Neural progenitor cell (in vitro differentiated cells): ENCODE data around the gene RAD51AP2. TPM values are rescaled to one million over a fixed set of nuclear protein-coding genes. Genes with fewer than 3 reads are reported as not detected.

Source experiments
- DNase-seq: peaks from one replicate; pipeline ENCODE4 v3.0.0-alpha.2; 2016; ENCODE audit warnings: low spot score
- H2AFZ ChIP-seq: fragments of 200-600 bp; sonication (generic); replicated peaks from 2 replicates; pipeline ENCODE4 v1.6.1; 2016; ENCODE audit warnings: antibody characterized with exemption
- H3F3A ChIP-seq: fragments of 200-600 bp; sonication (generic); 2 replicates; pipeline ENCODE4 v1.6.1; 2016; ENCODE audit warnings: antibody characterized with exemption, low read depth
- H3K27ac ChIP-seq: fragments of 200-600 bp; sonication (generic); 2 replicates; pipeline ENCODE4 v1.5.1; 2016; ENCODE audit warnings: mild to moderate bottlenecking
- H3K27me3 ChIP-seq: fragments of 200-600 bp; sonication (generic); 2 replicates; pipeline ENCODE4 v1.6.1; 2016; ENCODE audit warnings: mild to moderate bottlenecking, moderate library complexity
- H3K36me3 ChIP-seq: fragments of 200-600 bp; sonication (generic); 2 replicates; pipeline ENCODE4 v1.5.1; 2016
- H3K4me1 ChIP-seq: fragments of 200-600 bp; sonication (generic); 2 replicates; pipeline ENCODE4 v1.6.1; 2016; ENCODE audit warnings: mixed run types
- H3K4me2 ChIP-seq: fragments of 200-600 bp; sonication (generic); 2 replicates; pipeline ENCODE4 v1.6.1; 2016
- H3K4me3 ChIP-seq: fragments of 200-600 bp; sonication (generic); 2 replicates; pipeline ENCODE4 v1.5.1; 2016
- H3K79me2 ChIP-seq: fragments of 200-600 bp; sonication (generic); 2 replicates; pipeline ENCODE4 v1.6.1; 2016; ENCODE audit warnings: low read depth
- H3K9ac ChIP-seq: fragments of 200-600 bp; sonication (generic); 2 replicates; pipeline ENCODE4 v1.6.1; 2016
- H3K9me3 ChIP-seq: fragments of 200-600 bp; sonication (generic); 2 replicates; pipeline ENCODE4 v1.5.1; 2016; ENCODE audit warnings: low read depth
- H4K20me1 ChIP-seq: fragments of 200-600 bp; sonication (generic); 2 replicates; pipeline ENCODE4 v1.6.1; 2016; ENCODE audit warnings: low read depth
- H3K27ac Mint-ChIP-seq: 3 replicates; pipeline ENCODE4 v1.8.0; 2021; ENCODE audit warnings: mixed read lengths
- H3K27me3 Mint-ChIP-seq: 2 replicates; pipeline ENCODE4 v1.8.0; 2022; ENCODE audit warnings: low read depth, mild to moderate bottlenecking, inconsistent platforms, moderate library complexity, mixed read lengths; ENCODE audit not compliant: insufficient read depth
- H3K36me3 Mint-ChIP-seq: 3 replicates; pipeline ENCODE4 v1.8.0; 2021; ENCODE audit warnings: mixed read lengths
- H3K4me1 Mint-ChIP-seq: 3 replicates; pipeline ENCODE4 v1.8.0; 2021; ENCODE audit warnings: mixed read lengths
- H3K4me3 Mint-ChIP-seq: 3 replicates; pipeline ENCODE4 v1.8.0; 2021; ENCODE audit warnings: mild to moderate bottlenecking, moderate library complexity, mixed read lengths
- H3K9me3 Mint-ChIP-seq: 3 replicates; pipeline ENCODE4 v1.8.0; 2020; ENCODE audit warnings: mixed read lengths
- CTCF ChIP-seq: fragments of 200-600 bp; sonication (generic); IDR thresholded peaks from 2 replicates; pipeline ENCODE4 v1.5.1; 2017; ENCODE audit warnings: antibody characterized with exemption, mild to moderate bottlenecking
- EZH2 ChIP-seq: fragments of 200-600 bp; sonication (generic); IDR thresholded peaks from 2 replicates; pipeline ENCODE4 v1.6.1; 2017; ENCODE audit warnings: antibody characterized with exemption, mild to moderate bottlenecking, moderate library complexity
- EZH2phosphoT487 ChIP-seq: fragments of 200-600 bp; sonication (generic); IDR thresholded peaks from 2 replicates; pipeline ENCODE4 v1.6.1; 2017; ENCODE audit warnings: antibody characterized with exemption
- total RNA-seq: library from RNA; depleted of rRNA; stranded (reverse); fragments of >200 nt; gene quantifications from 2 replicates; pipeline ENCODE4 v1.2.3, GENCODE V29; 2015; ENCODE audit warnings: low replicate concordance

Gene RAD51AP2
- total RNA-seq, 1 donor from 2014 or later = 1.2 TPM

GRCh38 chr2:17470855-17471641 is 47.2 kb downstream of the RAD51AP2 start:
- H3K4me2 ChIP-seq = no peak overlapping the region
- H3K4me1 ChIP-seq = peaks cover 7% of the 10 kb centered on the region
- H3K27me3 ChIP-seq = no peaks in the 10 kb centered on the region
- H3K36me3 Mint-ChIP-seq = no peaks in the 10 kb centered on the region
- TF ChIP-seq EZH2 (no peak), CTCF (peak; percentile 71), EZH2phosphoT487 (no peak)
- no peaks in the 10 kb centered on the region for H4K20me1 ChIP-seq
- H3K9me3 Mint-ChIP-seq = peaks cover 21% of the 10 kb centered on the region
- no peaks in the 10 kb centered on the region for H3F3A ChIP-seq
- H3K4me3 Mint-ChIP-seq = no peak overlapping the region
- H3K4me3 ChIP-seq = no peak overlapping the region
- peaks cover 3% of the 10 kb centered on the region for H3K27me3 Mint-ChIP-seq
- no peak overlapping the region for H2AFZ ChIP-seq
- H3K27ac ChIP-seq = no peak overlapping the region
- no peaks in the 10 kb centered on the region for H3K79me2 ChIP-seq
- DNase-seq = peak; percentile 52
- no peak overlapping the region for H3K9ac ChIP-seq
- peaks cover 4% of the 10 kb centered on the region for H3K36me3 ChIP-seq
- peaks cover 7% of the 10 kb centered on the region for H3K9me3 ChIP-seq
- H3K4me1 Mint-ChIP-seq = no peaks in the 10 kb centered on the region
- H3K27ac Mint-ChIP-seq = no peak overlapping the region

GRCh38 chr2:17461087-17461475 is 57.2 kb downstream of the RAD51AP2 start:
- H3K4me3 ChIP-seq = no peak overlapping the region
- no peaks in the 10 kb centered on the region for H3K79me2 ChIP-seq
- Mint-ChIP-seq H3K9me3 (no peaks in the 10 kb centered on the region), H3K27ac (no peak overlapping the region), H3K27me3 (no peaks in the 10 kb centered on the region), H3K36me3 (no peaks in the 10 kb centered on the region), H3K4me3 (no peak overlapping the region), H3K4me1 (peaks cover 11% of the 10 kb centered on the region)
- H3K4me1 ChIP-seq = no peaks in the 10 kb centered on the region
- no peaks in the 10 kb centered on the region for H3F3A ChIP-seq
- no peaks in the 10 kb centered on the region for H3K27me3 ChIP-seq
- H3K9me3 ChIP-seq = no peaks in the 10 kb centered on the region
- no peak overlapping the region for H2AFZ ChIP-seq
- TF ChIP-seq CTCF (no peak), EZH2 (no peak), EZH2phosphoT487 (no peak)
- H3K4me2 ChIP-seq = no peak overlapping the region
- H3K36me3 ChIP-seq = no peaks in the 10 kb centered on the region
- no peaks in the 10 kb centered on the region for H4K20me1 ChIP-seq
- no peak overlapping the region for H3K27ac ChIP-seq
- no peak for DNase-seq
- H3K9ac ChIP-seq = no peak overlapping the region

Other genes starting within 250 kb of the RAD51AP2 start
- gene VSNL1, start 22.3 kb upstream of the RAD51AP2 start, total RNA-seq = 54.5 and 94.4 TPM in 2 replicates
- gene SMC6, start 235.4 kb upstream of the RAD51AP2 start, total RNA-seq = 38.2 and 56.8 TPM in 2 replicates
- gene GEN1, start 235.7 kb upstream of the RAD51AP2 start, total RNA-seq = 42.5 and 43.5 TPM in 2 replicates